NCI-H1105 (cell line): Measurements from ENCODE around the gene RHOBTB3.
A peak's percentile ranks its signal among the peaks of the same experiment; 100 is the strongest.
"Not testable (repeated sequence)": the region's sequence is repeated elsewhere in the genome, so short reads cannot be mapped to it uniquely, and the experiment has no call there.

Experiments used
- DNase-seq: peaks from one replicate; lab custom pipeline; 2025; lab: John Stamatoyannopoulos, UW

Gene RHOBTB3, protein sequence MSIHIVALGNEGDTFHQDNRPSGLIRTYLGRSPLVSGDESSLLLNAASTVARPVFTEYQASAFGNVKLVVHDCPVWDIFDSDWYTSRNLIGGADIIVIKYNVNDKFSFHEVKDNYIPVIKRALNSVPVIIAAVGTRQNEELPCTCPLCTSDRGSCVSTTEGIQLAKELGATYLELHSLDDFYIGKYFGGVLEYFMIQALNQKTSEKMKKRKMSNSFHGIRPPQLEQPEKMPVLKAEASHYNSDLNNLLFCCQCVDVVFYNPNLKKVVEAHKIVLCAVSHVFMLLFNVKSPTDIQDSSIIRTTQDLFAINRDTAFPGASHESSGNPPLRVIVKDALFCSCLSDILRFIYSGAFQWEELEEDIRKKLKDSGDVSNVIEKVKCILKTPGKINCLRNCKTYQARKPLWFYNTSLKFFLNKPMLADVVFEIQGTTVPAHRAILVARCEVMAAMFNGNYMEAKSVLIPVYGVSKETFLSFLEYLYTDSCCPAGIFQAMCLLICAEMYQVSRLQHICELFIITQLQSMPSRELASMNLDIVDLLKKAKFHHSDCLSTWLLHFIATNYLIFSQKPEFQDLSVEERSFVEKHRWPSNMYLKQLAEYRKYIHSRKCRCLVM

DNA sequence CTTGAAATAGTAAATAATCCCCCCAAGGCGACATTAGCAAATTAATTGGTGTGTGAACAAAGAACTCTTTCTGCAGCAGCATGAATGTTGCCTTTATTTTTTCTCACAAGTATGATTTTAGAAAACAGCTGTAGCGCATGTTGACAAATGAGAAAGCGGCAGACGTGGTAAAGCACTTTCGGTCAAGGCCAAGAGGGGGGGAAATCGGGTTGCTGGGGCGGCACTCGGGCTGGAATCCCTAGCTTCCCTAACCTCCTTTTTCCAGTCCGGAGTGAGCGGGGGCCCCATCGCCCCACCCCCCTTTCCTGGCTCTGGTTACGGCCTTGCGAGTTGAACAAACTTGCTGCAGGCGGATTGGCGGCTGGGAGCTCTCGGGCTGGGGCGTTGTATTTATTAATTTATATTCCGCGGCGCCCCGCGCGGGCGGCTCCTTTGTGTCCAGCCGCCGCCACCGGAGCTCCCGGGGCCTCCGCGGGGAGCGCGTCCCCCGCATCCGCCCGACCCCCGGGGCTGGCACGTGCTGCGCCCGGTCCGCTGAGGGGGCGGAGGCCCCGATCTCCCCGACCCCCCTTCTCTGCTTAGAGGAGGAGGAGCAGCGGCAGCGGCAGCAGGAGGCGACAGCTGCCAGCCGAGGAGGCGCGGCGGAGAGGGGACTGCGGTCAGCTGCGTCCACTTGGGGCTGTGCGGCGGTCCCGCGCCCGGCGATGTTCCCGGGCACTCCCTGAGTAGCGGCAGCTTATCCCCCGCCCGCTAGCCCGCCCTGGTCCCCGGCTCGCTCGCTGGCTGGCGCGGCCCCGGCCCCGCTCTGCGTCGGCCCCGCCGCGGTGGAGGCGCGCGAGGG, at the start of gene RHOBTB3:
TSS of gene RHOBTB3 (plus strand) at position 607 of the 841 bp plus-strand sequence. CDS start 347 bp downstream, outside the sequence.
- peak; percentile 34 for DNase-seq

DNA sequence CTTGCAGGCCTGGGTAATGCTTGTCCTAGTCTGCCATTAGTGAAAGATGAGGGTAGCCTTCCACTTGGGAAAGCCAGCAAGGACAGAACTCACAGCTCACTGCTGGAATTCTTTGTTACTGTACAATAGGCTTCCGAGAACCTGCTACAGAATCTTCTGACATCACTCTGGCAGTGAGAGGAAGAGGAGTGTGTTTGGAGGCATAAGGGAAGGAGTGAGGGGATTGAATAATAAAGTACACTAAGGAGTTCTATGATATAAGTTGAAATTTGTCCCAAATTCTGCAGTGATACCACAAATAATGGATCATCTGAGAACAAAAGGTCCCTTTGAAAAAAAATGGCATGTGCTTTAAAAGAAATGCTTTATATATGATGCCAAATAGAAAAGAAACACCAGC, 48.2 kb upstream of the RHOBTB3 start, which contains the start of gene SPATA9:
TSS of gene SPATA9 (minus strand) at position 101 of the 400 bp plus-strand sequence. CDS start 137 bp downstream, outside the sequence.
- no peak for DNase-seq

DNA sequence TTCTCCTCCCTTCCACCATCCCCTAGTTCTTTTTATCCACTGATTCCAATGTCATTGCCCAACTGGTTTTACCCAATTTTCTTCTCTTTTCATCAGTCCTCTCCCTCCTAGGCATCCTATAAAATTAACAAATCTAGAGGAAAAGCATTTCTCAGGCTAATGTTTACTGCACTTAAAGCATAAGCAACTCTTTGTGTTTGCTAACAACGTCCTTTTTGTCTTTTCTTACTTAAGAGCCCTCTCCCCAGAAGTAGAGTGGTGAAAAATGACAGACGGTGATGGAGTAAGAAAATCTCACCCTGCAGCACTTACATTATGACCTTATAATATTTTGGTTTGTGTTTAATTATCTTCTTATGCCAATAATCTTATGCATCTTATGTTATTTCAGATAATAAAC, 46.8 kb upstream of the RHOBTB3 start:
- no peak for DNase-seq

DNA sequence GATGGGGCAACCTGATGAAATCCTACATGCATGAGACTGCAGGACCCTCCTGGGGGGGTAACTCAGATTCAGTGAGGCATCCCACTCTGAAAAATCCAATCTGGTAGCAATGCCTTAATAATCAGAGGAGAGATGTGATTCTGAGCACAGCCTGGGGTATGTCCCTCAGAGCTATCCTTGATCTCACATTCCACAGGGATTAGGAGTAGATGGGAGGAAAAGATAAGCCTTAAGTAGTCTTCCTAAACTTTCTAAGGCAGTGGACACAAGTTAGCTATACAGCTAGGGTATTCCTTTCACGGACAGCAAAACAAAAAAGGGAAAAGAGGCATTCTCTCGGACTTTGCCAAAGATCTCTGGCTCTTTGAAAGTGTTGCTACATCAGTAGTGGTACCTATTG, 44.5 kb upstream of the RHOBTB3 start:
- no peak for DNase-seq

DNA sequence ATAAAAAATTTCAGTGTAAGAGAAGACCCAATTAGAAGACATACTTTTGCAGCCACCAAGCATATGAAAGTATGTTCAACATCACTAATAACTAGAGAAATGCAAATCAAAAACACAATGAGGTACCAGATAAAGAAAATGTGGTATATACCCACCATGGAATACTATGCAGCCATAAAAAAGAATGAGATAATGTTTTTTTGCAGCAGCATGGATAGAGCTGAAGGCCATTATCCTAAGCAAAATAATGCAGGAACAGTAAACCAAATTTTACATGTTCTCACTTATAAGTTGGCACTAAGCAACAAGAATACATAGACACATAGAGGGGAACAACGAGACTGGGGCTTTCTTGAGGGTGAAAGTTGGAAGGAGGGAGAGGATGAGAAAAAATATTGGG, 41.5 kb upstream of the RHOBTB3 start:
- no peak for DNase-seq

DNA sequence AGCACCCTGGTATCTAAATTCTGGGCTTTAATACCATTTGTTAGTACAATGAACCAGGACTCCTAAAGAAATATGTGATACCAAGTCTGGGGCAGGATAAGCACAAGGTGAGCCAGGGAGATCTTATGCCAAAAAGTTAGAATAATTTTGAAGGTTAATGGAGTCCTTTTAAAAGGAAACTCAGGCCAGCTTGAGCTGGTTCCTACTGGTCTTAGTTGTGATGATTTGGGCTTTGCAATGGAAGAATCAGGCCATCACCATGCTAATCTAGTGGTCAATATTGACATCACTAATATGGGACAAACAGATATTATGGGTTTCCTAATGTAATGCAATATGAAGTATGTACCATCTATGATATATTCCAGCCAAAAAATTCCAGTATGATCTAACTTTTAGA, 40.8 kb upstream of the RHOBTB3 start:
- DNase-seq, result no peak

DNA sequence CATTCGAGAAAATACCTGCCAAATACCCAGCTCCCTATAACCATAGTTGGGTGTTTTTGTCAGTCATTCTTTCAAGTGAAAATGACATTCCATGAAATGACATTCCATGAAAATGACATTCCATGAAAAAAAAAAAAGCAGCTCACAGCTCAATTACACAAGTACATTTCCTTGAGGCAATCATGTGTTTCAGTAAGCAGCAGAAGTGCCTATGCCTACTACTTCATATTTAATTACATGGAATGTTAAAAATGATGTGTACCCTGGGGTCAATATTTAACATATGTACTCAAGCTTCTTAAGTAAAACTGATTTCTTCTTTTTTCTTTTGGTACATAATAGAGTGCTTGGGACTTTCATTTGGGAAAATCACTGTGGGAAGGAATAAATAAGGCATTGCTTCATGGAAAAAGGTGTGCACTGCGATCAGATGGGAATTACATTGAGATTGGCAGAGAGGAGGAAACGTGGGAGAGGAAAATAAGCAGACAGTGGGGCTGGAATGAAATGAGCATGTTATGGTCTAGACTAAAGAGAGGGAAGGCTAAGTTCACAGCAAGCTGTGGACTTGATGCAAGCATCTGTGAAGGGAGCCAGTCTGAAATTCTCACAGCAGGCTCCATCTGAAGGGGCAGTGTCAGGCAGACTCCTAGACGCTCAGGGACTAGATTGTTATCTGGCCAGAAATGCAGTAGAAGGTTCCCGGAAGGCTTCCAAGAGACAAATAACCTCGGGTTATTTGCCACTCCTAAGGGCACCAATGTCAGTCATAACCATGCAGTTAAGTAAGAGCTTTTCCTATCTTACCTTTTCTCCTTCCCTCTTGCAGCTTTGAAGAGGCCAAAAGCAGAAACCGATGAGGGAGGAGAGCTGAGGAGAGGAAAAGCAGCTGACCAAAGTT, 33.1 kb upstream of the RHOBTB3 start:
- DNase-seq, result no peak

DNA sequence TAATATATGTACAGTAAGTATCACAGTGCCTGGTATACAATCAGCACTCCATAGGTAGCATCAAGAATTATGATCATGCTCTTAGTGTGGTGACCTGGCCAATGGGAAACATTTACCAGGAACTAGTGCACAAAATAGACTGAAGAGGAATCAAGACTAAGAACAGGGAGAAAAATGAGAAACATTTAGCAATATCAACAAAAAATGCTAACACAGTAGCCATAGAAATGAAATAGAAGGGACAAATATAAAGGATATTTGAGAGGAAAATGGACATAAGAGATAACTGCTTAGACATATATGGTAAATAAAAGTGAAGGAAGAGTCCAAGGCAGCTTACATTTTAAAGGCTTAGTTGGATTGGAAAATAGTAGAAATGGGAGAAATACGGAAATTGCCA, 31.8 kb upstream of the RHOBTB3 start:
- no peak for DNase-seq

DNA sequence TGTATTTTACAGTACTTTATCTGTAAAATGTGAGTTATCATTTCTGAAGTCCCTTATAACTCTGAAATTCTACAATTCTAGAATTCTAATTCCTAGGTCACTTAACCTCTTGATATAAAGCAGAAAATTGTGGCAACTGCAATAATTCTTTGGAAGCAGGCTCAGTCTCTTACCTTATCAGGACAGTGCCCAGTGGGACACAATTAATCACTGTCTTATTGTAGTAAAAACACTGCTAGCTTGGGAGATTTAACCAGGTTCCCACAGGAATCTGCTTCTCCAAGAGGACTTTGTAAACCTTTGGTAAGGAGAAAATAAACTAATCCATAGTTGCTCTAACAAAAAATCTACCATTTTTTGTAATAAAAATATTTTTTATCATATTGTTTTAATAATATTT, 30.1 kb upstream of the RHOBTB3 start:
- DNase-seq, result no peak

DNA sequence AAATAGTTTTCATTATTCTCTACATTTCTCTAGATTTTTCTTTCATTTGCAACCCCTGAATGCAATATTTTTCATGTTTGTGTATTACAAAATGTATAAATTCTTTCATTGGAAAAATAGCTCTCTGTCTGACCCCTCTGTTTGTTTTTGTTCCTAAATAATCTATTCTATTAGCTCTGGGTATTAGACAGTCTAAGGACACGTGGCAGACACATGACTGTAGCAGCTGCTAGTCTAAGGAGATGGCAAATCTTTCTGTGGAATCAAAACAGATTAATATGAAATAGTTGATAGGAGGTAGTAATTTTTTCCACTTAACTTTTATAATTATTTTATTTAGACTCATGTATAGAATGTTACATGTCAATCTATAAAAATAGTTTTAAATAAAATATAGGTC, 27.0 kb upstream of the RHOBTB3 start:
- DNase-seq, result no peak

DNA sequence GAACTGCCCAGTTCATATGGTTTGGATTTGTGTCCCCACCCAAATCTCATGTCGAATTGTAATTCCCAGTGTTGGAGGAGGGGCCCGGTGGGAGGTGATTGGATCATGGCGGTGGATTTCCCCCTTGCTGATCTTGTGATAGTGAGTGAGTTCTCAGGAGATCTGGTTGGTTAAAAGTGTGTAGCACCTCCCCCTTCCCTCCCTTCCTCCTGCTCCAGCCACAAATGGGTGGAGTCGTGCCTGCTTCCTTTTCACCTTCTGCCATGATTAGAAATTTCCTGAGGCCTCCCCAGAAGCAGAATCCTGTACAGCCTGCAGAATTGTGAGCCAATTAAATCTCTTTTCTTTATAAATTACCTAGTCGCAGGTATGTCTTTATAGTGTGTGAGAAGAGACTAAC, 24.9 kb upstream of the RHOBTB3 start:
- not testable (repeated sequence) for DNase-seq

DNA sequence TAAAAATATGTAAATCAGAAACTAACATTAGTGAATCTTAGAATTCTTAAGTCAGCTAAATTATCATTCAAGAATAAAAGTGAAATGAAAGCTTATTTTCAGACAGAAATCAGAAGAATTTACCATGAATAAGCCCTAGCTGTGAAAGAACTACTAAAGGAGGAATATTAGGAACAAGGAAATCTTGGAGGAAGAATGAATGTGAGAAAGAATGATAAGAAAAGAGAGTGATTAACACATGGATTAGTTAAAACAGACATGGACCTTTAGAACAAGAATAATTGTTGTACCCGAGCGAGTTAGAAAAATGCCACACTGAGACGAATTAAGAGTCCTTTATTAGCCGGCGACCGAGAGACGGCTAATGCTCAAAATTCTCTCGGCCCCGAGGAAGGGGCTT, 24.1 kb upstream of the RHOBTB3 start:
- DNase-seq, result no peak

DNA sequence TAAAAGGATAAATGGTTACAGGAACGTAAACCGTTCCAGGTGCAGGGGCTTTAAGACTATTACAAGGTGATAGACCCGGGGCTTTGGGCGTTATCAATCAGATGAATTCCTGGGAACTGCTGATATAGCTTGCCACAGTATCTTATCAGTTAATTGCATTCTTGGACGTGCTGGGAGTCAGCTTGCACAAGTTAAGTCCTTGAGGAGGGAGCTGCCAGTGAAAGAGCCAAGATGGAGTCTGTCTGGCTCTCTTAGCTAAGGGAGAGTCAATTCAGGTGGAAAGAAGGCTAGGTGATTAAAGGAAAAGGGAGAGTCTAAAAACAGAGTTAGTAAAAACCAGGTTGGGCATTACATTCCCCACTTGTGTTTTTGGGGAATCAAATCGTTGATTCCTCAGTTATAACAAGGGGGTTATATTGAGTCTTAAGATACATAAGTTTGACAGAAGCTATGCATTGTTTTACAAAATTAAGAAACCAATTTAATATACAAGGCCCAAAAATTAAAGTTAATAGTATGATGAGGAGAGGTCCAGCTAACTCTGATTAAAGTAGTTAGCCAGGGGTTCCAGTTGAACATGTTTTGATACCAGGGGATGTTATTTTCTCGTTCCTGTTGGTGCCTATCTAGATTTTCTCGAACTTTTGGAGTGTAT, 23.5 kb upstream of the RHOBTB3 start:
- not testable (repeated sequence) for DNase-seq

DNA sequence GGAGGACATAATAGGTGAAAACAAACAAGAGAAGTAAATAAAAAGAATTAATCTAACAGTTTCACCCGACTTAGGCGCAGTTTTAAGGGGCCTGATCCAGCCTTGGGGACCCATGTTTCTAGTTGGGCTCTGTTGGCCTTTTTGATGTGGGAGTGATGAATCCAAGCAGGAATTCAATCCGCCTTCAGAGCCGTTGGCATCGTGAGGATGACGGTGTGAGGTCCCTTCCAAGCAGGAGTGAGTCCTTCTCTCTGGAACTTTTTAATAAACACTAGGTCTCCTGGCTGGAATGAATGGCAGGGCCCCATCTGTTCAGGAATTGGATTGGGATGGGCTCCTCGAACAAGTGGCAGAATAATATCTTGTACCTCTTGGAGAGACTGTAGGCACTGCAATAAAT, 22.3 kb upstream of the RHOBTB3 start:
- DNase-seq, result no peak

DNA sequence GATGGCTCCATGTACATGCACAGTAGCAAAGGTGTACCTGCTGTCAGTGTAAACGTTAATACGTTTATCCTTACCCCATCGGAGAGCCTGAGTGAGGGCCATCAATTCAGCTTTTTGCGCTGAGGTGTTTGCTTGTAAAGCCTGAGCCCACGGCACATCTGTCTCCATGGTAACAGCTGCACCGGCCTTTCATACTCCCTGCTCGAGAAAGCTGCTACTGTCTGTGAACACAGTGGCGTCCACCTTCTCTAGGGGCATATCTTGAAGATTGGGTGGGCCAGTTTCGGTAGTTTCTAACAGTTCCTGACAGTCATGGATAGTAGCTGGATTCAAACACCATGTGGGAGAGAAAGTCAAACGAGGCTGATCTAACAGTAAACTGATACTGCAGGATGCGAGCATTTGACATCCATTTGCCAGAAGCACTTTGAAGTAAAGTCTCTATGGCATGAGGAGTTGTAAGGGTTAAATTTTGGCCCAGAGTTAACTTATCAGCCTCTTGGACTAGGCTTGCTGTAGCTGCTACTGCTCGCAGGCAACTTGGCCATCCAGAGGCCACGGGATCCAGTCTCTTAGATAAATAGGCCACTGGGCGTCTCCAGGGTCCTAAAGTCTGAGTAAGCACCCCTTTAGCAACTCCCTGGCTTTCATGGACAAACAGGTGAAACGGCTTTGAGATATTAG, 21.0 kb upstream of the RHOBTB3 start:
- no peak for DNase-seq

DNA sequence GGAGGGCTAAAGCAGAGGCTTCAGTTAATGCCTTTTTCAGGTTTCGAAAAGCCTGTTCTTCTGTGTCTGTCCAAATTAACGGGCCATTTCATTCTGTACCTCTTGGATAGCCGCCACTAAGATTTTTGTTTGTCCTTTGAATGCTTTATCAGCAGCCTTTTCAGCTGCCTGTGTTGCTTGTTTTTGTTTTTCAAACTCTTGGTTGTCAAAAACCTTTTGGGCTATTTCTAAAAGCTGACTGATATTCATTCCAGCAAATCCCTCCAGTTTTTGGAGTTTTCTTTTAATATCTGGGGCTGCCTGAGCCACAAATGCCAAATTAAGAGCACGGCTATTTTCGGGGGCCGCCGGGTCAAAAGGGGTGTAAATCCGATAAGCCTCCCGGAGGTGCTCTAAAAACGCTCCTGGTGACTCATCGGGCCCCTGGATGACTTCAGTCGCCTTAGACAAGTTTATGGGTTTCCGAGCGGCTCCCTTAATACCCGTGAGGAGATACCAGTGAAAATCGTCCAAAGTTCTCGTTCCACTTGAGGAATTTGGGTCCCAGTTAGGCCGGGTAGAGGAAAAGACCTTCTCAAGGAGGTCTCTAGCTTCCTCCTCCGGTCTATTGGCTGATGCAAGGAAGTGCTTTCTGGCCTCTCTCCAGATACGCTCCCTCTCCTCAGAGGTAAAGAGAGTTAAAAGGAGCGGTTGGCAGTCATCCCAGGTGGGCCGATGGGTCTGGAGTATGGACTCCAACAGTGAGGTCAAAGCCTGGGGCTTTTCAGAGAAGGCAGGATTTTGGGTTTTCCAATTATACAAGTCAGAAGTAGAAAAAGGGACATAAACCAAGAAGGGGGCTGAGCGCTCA, 20.3 kb upstream of the RHOBTB3 start:
- not testable (repeated sequence) for DNase-seq

DNA sequence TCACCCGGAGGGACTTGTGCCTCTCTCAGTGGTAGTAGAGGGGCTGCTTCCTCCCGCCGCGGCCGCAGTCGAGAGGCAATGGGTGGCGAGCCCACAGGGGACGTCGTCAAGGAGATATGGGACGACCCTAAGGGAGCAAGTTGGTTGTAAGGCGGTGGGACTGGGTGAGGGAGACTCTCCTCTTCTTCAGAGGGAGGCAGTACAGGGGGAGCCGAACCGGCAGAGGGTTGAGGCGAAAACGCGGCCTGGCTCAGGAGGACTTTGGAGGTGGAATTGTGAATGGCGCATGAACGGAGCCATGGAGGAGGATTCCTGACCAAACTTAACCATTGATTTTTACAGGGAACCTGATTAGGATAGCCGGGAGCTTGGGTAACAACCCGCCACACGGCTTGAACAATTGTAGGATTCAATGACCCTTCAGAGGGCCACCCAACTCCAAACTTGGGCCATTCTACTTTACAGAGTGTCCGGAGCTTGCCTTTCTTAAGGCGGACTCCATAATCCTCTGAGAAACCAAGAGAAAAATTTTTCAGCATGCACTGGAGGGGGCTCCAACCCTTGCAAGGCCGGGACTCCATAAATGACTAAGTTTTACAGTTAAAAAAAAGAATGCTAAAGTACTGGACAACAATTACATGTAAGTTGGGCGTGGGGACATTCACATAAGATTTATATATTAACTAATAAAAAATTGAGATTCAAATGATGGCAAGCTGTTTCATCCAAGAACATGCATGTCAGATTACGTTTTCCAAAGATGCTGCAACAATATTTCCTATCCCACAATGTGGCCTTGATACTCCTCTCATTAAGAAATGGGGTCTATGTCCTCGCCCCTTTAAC, 19.4 kb upstream of the RHOBTB3 start:
- DNase-seq, result no peak

DNA sequence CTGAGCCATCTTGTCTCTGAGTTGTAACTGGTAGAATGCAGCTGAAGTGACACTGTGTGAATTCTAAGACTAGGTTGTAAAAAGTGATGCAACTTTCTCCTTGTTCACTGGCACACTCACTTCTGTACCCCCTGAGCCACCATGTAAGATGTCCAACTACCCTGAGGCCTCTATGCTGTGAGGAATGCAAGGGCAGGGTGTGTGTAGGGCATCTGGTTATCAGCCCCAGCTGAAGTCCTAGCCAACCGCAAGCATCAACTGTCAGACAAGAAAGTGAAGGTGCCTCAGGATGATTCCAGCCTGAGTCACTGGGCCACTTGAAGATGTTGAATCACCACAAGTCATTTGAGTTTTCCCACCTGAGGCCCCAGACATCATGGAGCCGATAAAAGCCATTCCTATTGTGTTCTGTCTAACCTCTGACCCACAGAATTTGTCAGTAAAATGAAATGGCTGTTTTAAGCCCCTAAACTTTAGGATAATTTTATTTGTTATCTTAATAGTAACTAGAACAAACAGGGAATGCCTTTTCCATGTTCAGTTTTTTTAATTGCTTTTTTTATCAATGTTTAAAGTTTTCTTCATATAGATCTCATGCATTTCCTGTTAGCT, 18.7 kb upstream of the RHOBTB3 start:
- no peak for DNase-seq
